IMR-90 (cell line): Measurements from ENCODE around the gene CDK14. TPM values are rescaled to one million over a fixed set of nuclear protein-coding genes. Genes with fewer than 3 reads are reported as not detected.

Experiments used
- ATAC-seq: fragments of 200-7000 bp; cut with Tn5 transposase; 2 replicates; pipeline ENCODE4 v1.9.1; 2020; ENCODE audit warnings: low read depth, mild to moderate bottlenecking, moderate library complexity
- BruUV-seq: library from RNA; stranded (reverse); fragments of 400-500 nt; replicated peaks from 2 replicates; lab custom pipeline; 2021; lab: Mats Ljungman, UMichigan
- CTCF ChIA-PET: fragments of 300-600 bp; formaldehyde crosslinking; extraction: SDS; loops from one replicate; lab custom pipeline; 2021; ENCODE audit warnings: antibody characterized with exemption; lab: Yijun Ruan, JAX
- POLR2A ChIA-PET: fragments of 300-600 bp; sonication (Branson Sonifier 250); formaldehyde crosslinking; loops from one replicate; lab custom pipeline; 2022; ENCODE audit warnings: antibody characterized with exemption; ENCODE audit not compliant: unreplicated experiment; lab: Charles Lee
- DNase-seq: peaks from one replicate; pipeline ENCODE4 v3.0.0; 2013
- H2AFZ ChIP-seq: replicated peaks from 2 replicates; pipeline ENCODE3; 2013; ENCODE audit warnings: low read length, mild to moderate bottlenecking; ENCODE audit not compliant: poor library complexity
- H2AK5ac ChIP-seq: 2 replicates; pipeline ENCODE4 v1.6.1; 2013; ENCODE audit warnings: low read depth, low read length, inconsistent platforms
- H2AK9ac ChIP-seq: replicated peaks from 2 replicates; pipeline ENCODE3; 2013; ENCODE audit warnings: mild to moderate bottlenecking, low read depth, low read length, moderate library complexity; ENCODE audit not compliant: poor library complexity
- H2BK120ac ChIP-seq: 2 replicates; pipeline ENCODE4 v1.6.1; 2013; ENCODE audit warnings: low read depth, low read length, inconsistent platforms
- H2BK15ac ChIP-seq: 3 replicates; pipeline ENCODE4 v1.6.1; 2013; ENCODE audit warnings: low read depth, low read length, inconsistent platforms
- H2BK20ac ChIP-seq: 2 replicates; pipeline ENCODE4 v1.6.1; 2013; ENCODE audit warnings: low read depth, mild to moderate bottlenecking, inconsistent platforms, low read length, moderate library complexity
- H2BK5ac ChIP-seq: 2 replicates; pipeline ENCODE4 v1.6.1; 2013; ENCODE audit warnings: mild to moderate bottlenecking, low read depth, low read length, inconsistent platforms; ENCODE audit not compliant: poor library complexity, severe bottlenecking
- H3K14ac ChIP-seq: replicated peaks from 2 replicates; pipeline ENCODE4 v1.6.1; 2013; ENCODE audit warnings: low read depth, low read length, inconsistent platforms
- H3K18ac ChIP-seq: 2 replicates; pipeline ENCODE4 v1.6.1; 2013; ENCODE audit warnings: low read depth, low read length, control low read depth
- H3K23ac ChIP-seq: 2 replicates; pipeline ENCODE4 v1.6.1; 2013; ENCODE audit warnings: low read depth, low read length, inconsistent platforms
- H3K27ac ChIP-seq: 2 replicates; pipeline ENCODE4 v1.5.1; 2013; ENCODE audit warnings: mild to moderate bottlenecking, control low read depth, low read length; ENCODE audit not compliant: insufficient read depth
- H3K27me3 ChIP-seq: 2 replicates; pipeline ENCODE4 v1.6.1; 2013; ENCODE audit warnings: low read length; ENCODE audit not compliant: control insufficient read depth, insufficient read depth
- H3K36me3 ChIP-seq: 2 replicates; pipeline ENCODE4 v1.6.1; 2013; ENCODE audit warnings: low read length, mixed read lengths; ENCODE audit not compliant: control insufficient read depth, insufficient read depth
- H3K4ac ChIP-seq: 2 replicates; pipeline ENCODE4 v1.6.1; 2013; ENCODE audit warnings: low read depth, low read length, inconsistent platforms
- H3K4me1 ChIP-seq: 2 replicates; pipeline ENCODE4 v1.6.1; 2013; ENCODE audit warnings: low read length, mixed read lengths; ENCODE audit not compliant: control insufficient read depth, insufficient read depth
- H3K4me2 ChIP-seq: 2 replicates; pipeline ENCODE4 v1.6.1; 2013; ENCODE audit warnings: low read depth, mild to moderate bottlenecking, control low read depth, low read length, moderate library complexity
- H3K4me3 ChIP-seq: 2 replicates; pipeline ENCODE4 v1.5.1; 2013; ENCODE audit warnings: low read depth, mild to moderate bottlenecking, control low read depth, low read length, moderate library complexity; ENCODE audit not compliant: insufficient read depth
- H3K56ac ChIP-seq: 2 replicates; pipeline ENCODE4 v1.6.1; 2013; ENCODE audit warnings: low read length, inconsistent platforms; ENCODE audit not compliant: insufficient read depth; ENCODE audit errors: extremely low read depth
- H3K79me1 ChIP-seq, 2 experiments: 2 replicates each; pipeline ENCODE4 v1.6.1; 2013; ENCODE audit warnings: low read length in 2 of 2, inconsistent platforms in 1 of 2, low read depth in 1 of 2
- H3K9ac ChIP-seq: 2 replicates; pipeline ENCODE4 v1.6.1; 2013; ENCODE audit warnings: low read depth, low read length, control low read depth
- H3K9me1 ChIP-seq: 2 replicates; pipeline ENCODE4 v1.6.1; 2013; ENCODE audit warnings: low read length, inconsistent platforms; ENCODE audit not compliant: insufficient read depth
- H3K9me3 ChIP-seq: 2 replicates; pipeline ENCODE4 v1.6.1; 2013; ENCODE audit warnings: low read length; ENCODE audit not compliant: control insufficient read depth, insufficient read depth
- H4K20me1 ChIP-seq: 2 replicates; pipeline ENCODE4 v1.6.1; 2013; ENCODE audit warnings: low read length, inconsistent platforms; ENCODE audit not compliant: insufficient read depth
- H4K5ac ChIP-seq: 2 replicates; pipeline ENCODE4 v1.6.1; 2013; ENCODE audit warnings: mild to moderate bottlenecking, low read depth, low read length, control low read depth
- H4K8ac ChIP-seq, 2 experiments: 2 replicates each; pipeline ENCODE4 v1.6.1; 2013; ENCODE audit warnings: low read depth in 2 of 2, low read length in 2 of 2, control low read depth in 1 of 2, inconsistent platforms in 1 of 2
- H4K91ac ChIP-seq: 2 replicates; pipeline ENCODE4 v1.6.1; 2013; ENCODE audit warnings: low read depth, low read length, inconsistent platforms; ENCODE audit not compliant: insufficient read depth
- BHLHE40 ChIP-seq: fragments of 150-350 bp; IDR thresholded peaks from 2 replicates; pipeline ENCODE4 v1.6.1; 2016; ENCODE audit warnings: mild to moderate bottlenecking, low read depth, low read length
- CEBPB ChIP-seq: IDR thresholded peaks from 2 replicates; pipeline ENCODE4 v1.6.1; 2012; ENCODE audit warnings: low read depth, low read length, improper control_type of control experiment
- CHD1 ChIP-seq: IDR thresholded peaks from 2 replicates; pipeline ENCODE4 v1.6.1; 2012; ENCODE audit warnings: low read depth, low read length, improper control_type of control experiment
- FOS ChIP-seq: fragments of 150-350 bp; IDR thresholded peaks from 2 replicates; pipeline ENCODE4 v1.6.1; 2016; ENCODE audit warnings: low read depth, low read length
- MAFK ChIP-seq: IDR thresholded peaks from 2 replicates; pipeline ENCODE4 v1.6.1; 2012; ENCODE audit warnings: low read depth, low read length, improper control_type of control experiment
- MAZ ChIP-seq: IDR thresholded peaks from 2 replicates; pipeline ENCODE4 v1.6.1; 2012; ENCODE audit warnings: low read depth, mild to moderate bottlenecking, low read length, improper control_type of control experiment, moderate library complexity, borderline replicate concordance
- MXI1 ChIP-seq: IDR thresholded peaks from 2 replicates; pipeline ENCODE4 v1.6.1; 2012; ENCODE audit warnings: low read depth, mild to moderate bottlenecking, low read length, moderate library complexity, borderline replicate concordance
- NFE2L2 ChIP-seq: fragments of 150-350 bp; IDR thresholded peaks from 2 replicates; pipeline ENCODE4 v1.6.1; 2016; ENCODE audit warnings: low read depth, mild to moderate bottlenecking, low read length
- POLR2A ChIP-seq: IDR thresholded peaks from 2 replicates; pipeline ENCODE4 v1.6.1; 2012; ENCODE audit warnings: mild to moderate bottlenecking, low read depth, low read length
- RAD21 ChIP-seq: IDR thresholded peaks from 2 replicates; pipeline ENCODE4 v1.6.1; 2012; ENCODE audit warnings: low read length, improper control_type of control experiment
- RCOR1 ChIP-seq: IDR thresholded peaks from 2 replicates; pipeline ENCODE4 v1.6.1; 2012; ENCODE audit warnings: mild to moderate bottlenecking, low read length, improper control_type of control experiment; ENCODE audit not compliant: insufficient replicate concordance
- RFX5 ChIP-seq: IDR thresholded peaks from 2 replicates; pipeline ENCODE4 v1.8.0; 2012; ENCODE audit warnings: low read depth, mild to moderate bottlenecking, low read length, moderate library complexity
- SMC3 ChIP-seq: fragments of 150-350 bp; IDR thresholded peaks from 2 replicates; pipeline ENCODE4 v1.6.1; 2016; ENCODE audit warnings: low read depth, mild to moderate bottlenecking, antibody characterized with exemption, low read length, moderate library complexity
- dilution Hi-C: fragments of 300-500 bp; cut with HindIII; formaldehyde crosslinking; loops from one replicate; pipeline ENCODE4 v1.14.3; 2018; ENCODE audit warnings: low sequenced_read_pairs; ENCODE audit not compliant: unreplicated experiment
- in situ Hi-C: fragments of 300-500 bp; cut with MboI; formaldehyde crosslinking; loops from 3 replicates; pipeline ENCODE4 v1.14.3; 2019; ENCODE audit warnings: low sequenced_read_pairs, inconsistent platforms, mixed read lengths
- intact Hi-C: fragments of 100-400 bp; cut with micrococcal nuclease; formaldehyde crosslinking; loops from 2 replicates; pipeline ENCODE4 v1.10.0; 2022
- polyA plus RNA-seq, 3 experiments: library from polyadenylated mRNA; depleted of rRNA; stranded (reverse); fragments of >200 nt; gene quantifications; 2 replicates each; pipeline ENCODE4 v1.2.3, GENCODE V29; 2012; ENCODE audit warnings: low replicate concordance in 1 of 3
- total RNA-seq: library from RNA; depleted of rRNA; stranded (reverse); fragments of >200 nt; gene quantifications from 2 replicates; pipeline ENCODE4 v1.2.3, GENCODE V29; 2012
- TF ChIP-seq, protein P1 (sequence below): conservative IDR thresholded peaks from 2 replicates; pipeline ENCODE4 v1.5.1; 2012; ENCODE audit warnings: mild to moderate bottlenecking, low read depth, low read length, improper control_type of control experiment
- TF ChIP-seq, protein P2 (sequence below): fragments of 150-350 bp; IDR thresholded peaks from 2 replicates; pipeline ENCODE4 v1.6.1; 2016; ENCODE audit warnings: low read depth, mild to moderate bottlenecking, low read length, moderate library complexity, borderline replicate concordance
- TF ChIP-seq, protein P3 (sequence below): fragments of 150-350 bp; IDR thresholded peaks from 2 replicates; pipeline ENCODE4 v1.6.1; 2017; ENCODE audit warnings: mild to moderate bottlenecking, antibody characterized with exemption, low read length, low read depth

CDK14 gene
- total and polyA plus RNA-seq, 2 of the 4 experiments (the other 2 are of a cell fraction): 10.1 to 29.6 TPM

DNA sequence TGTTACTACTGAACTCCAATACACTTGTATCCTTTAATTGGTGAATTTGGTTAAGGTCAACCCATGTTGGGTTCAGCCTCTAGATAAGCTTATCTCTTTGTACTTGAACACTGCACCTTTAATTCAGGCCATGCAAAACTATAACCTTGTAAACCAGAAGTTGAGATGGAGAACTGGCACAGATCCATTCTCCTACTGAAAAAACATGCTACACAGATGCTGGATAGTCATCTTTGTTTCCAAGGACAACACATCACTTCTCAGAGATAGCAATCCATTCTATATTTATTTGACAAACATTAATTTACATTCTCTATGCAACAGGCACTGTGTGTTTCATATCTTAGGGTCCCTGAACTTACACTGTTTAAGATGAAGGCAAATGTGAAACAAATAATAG, 2.9 kb upstream of the CDK14 start:
- H3K9me3 ChIP-seq: no peaks in the 10 kb centered on the region
- no peak overlapping the region for H3K4me3 ChIP-seq
- H3K27ac ChIP-seq: no peak overlapping the region
- no peak overlapping the region for H3K9ac ChIP-seq
- ChIA-PET POLR2A (no interaction called here), CTCF (no interaction called here)
- peaks cover 2% of the 10 kb centered on the region; the same call in 1 of the 2 replicates for H3K4me1 ChIP-seq
- no peak overlapping the region for H2BK20ac ChIP-seq
- H4K5ac ChIP-seq: no peak overlapping the region
- no peaks in the 10 kb centered on the region for H4K20me1 ChIP-seq
- no peaks in the 10 kb centered on the region for H3K9me1 ChIP-seq
- intact Hi-C loops (loop anchor here (10.0 kb wide), 1 partner anchor 362 kb away; no protein-coding TSS in a partner anchor), in situ Hi-C loops (no loop called here), dilution Hi-C loops (no loop called here)
- no peak overlapping the region for H4K8ac ChIP-seq
- no TSS peak for BruUV-seq
- no peaks in the 10 kb centered on the region for H3K27me3 ChIP-seq
- DNase-seq (no peak), ATAC-seq (no peak)
- H3K4ac ChIP-seq: no peak overlapping the region
- H2BK15ac ChIP-seq: no peak overlapping the region
- no peak overlapping the region for H2BK120ac ChIP-seq
- peaks cover 6 to 9% of the 10 kb centered on the region in 2 experiments; a peak in 3 of 4 replicates for H3K79me1 ChIP-seq
- H3K36me3 ChIP-seq: no peaks in the 10 kb centered on the region
- H4K91ac ChIP-seq: no peak overlapping the region
- H3K23ac ChIP-seq: no peak overlapping the region
- H3K18ac ChIP-seq: no peak overlapping the region
- H3K56ac ChIP-seq: no peak overlapping the region
- no peak overlapping the region for H3K4me2 ChIP-seq
- H2AK5ac ChIP-seq: no peak overlapping the region
- H2BK5ac ChIP-seq: no peak overlapping the region
- TF ChIP-seq SMC3: no peak
- no peak for TF ChIP-seq RCOR1
- TF ChIP-seq, protein P1, sequence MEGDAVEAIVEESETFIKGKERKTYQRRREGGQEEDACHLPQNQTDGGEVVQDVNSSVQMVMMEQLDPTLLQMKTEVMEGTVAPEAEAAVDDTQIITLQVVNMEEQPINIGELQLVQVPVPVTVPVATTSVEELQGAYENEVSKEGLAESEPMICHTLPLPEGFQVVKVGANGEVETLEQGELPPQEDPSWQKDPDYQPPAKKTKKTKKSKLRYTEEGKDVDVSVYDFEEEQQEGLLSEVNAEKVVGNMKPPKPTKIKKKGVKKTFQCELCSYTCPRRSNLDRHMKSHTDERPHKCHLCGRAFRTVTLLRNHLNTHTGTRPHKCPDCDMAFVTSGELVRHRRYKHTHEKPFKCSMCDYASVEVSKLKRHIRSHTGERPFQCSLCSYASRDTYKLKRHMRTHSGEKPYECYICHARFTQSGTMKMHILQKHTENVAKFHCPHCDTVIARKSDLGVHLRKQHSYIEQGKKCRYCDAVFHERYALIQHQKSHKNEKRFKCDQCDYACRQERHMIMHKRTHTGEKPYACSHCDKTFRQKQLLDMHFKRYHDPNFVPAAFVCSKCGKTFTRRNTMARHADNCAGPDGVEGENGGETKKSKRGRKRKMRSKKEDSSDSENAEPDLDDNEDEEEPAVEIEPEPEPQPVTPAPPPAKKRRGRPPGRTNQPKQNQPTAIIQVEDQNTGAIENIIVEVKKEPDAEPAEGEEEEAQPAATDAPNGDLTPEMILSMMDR: no peak
- TF ChIP-seq, protein P2, sequence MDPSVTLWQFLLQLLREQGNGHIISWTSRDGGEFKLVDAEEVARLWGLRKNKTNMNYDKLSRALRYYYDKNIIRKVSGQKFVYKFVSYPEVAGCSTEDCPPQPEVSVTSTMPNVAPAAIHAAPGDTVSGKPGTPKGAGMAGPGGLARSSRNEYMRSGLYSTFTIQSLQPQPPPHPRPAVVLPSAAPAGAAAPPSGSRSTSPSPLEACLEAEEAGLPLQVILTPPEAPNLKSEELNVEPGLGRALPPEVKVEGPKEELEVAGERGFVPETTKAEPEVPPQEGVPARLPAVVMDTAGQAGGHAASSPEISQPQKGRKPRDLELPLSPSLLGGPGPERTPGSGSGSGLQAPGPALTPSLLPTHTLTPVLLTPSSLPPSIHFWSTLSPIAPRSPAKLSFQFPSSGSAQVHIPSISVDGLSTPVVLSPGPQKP: no peak
- no peak for TF ChIP-seq RFX5
- TF ChIP-seq CEBPB: no peak
- no peak for TF ChIP-seq FOS
- TF ChIP-seq POLR2A: no peak
- TF ChIP-seq, protein P3, sequence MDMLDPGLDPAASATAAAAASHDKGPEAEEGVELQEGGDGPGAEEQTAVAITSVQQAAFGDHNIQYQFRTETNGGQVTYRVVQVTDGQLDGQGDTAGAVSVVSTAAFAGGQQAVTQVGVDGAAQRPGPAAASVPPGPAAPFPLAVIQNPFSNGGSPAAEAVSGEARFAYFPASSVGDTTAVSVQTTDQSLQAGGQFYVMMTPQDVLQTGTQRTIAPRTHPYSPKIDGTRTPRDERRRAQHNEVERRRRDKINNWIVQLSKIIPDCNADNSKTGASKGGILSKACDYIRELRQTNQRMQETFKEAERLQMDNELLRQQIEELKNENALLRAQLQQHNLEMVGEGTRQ: no peak
- TF ChIP-seq CHD1: no peak
- no peak for TF ChIP-seq NFE2L2
- TF ChIP-seq MAFK: no peak
- no peak for TF ChIP-seq MXI1
- TF ChIP-seq MAZ: no peak
- TF ChIP-seq RAD21: no peak
- no peak for TF ChIP-seq BHLHE40
- H2AFZ ChIP-seq: no peak overlapping the region
- H3K14ac ChIP-seq: no peak overlapping the region
- H2AK9ac ChIP-seq: no peak overlapping the region
